GM12801 (cell line): ENCODE results near the gene CCZ1B.
"Not testable (repeated sequence)": the region's sequence is repeated elsewhere in the genome, so short reads cannot be mapped to it uniquely, and the experiment has no call there.

Experiments used
- CTCF ChIP-seq: IDR thresholded peaks from one replicate; pipeline ENCODE4 v1.5.1; 2011; ENCODE audit warnings: control low read depth; ENCODE audit not compliant: insufficient read length; ENCODE audit errors: extremely low read depth

Gene CCZ1B

DNA sequence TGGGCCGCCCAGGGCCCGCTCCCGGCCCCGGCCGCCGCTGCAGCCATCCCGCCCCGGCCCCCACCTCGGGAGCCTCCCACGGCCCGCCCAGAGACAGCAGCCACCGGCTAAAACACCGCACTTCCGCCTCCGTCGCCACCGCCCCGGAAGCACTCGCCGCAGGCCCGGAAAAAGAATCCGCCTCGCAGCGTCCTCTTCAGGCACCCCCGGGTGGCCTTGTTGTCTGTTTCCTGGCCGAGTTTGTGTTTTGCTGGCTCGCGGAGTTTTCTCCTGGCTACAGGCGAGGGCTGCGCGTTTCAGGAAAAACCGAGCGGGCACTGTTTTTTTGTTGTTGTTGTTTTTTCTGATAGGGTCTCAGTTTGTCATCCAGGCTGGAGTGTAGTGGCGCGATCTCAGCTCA is at the start of gene CCZ1B:
Gene CCZ1B, minus strand, starts transcription at position 125 of the 400 bp plus-strand sequence. Its CDS starts 78 bp downstream, at position 47.
- TF ChIP-seq CTCF, result not testable (repeated sequence)

GRCh38 chr7:6833636-6834035 is 7.6 kb upstream of the CCZ1B start:
- TF ChIP-seq CTCF, result no peak

- no peak for TF ChIP-seq CTCF
Measured at GRCh38 chr7:6831018-6831725, 5.1 kb upstream of the CCZ1B start.

GRCh38 chr7:6753964-6754363 is 72.1 kb downstream of the CCZ1B start, which contains the start of gene RSPH10B2:
Gene RSPH10B2, plus strand, starts transcription at chr7:6754103. Its CDS starts 3,575 bp downstream, at chr7:6757678.
- not testable (repeated sequence) for TF ChIP-seq CTCF
